GM18870 (cell line): ENCODE measurements around the gene CHMP6.
"Not testable (repeated sequence)": the region's sequence is repeated elsewhere in the genome, so short reads cannot be mapped to it uniquely, and the experiment has no call there.

ENCODE experiments used
- ATAC-seq: cut with Tn5 transposase; IDR thresholded peaks from one replicate; pipeline ENCODE4 v1.9.1; 2021; ENCODE audit warnings: moderate library complexity; ENCODE audit not compliant: unreplicated experiment

CHMP6 gene

DNA sequence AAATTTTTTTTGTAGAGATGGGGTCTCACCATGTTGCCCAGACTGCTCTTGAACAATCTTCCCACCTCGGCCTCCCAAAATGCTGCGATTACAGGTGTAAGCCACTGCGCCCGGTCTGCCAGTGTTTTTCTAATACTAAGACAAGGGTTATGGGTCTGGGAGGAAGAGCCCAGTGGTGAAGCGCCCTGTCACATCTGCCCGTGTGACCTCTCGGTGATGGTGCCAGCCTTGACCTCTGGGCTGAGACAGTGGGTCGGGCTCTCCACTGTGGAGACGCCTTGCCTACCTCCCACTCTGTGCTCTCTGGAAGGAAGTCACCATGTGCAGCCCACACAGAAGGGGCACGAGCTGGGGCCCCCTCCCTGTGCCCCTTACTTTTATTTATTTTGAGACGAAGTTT, 38.2 kb downstream of the CHMP6 start:
- no peak for ATAC-seq

DNA sequence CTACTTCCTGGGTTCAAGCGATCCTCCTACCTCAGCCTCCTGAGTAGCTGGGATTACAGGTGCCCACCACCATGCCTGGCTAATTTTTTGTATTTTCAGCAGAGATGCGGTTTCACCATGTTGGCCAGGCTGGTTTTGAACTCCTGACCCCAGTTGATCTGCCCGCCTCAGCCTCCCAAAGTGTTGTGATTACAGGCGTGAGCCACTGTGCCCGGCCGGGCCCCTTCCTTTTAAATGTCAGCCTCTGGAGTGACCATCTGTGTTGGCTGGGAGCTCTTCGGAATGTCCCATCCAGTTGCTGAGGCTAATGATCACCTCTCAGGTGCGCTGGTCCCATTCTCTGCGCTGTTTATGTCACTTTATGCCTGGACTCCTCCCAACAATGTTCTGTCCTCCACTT, 38.7 kb downstream of the CHMP6 start:
- not testable (repeated sequence) for ATAC-seq

DNA sequence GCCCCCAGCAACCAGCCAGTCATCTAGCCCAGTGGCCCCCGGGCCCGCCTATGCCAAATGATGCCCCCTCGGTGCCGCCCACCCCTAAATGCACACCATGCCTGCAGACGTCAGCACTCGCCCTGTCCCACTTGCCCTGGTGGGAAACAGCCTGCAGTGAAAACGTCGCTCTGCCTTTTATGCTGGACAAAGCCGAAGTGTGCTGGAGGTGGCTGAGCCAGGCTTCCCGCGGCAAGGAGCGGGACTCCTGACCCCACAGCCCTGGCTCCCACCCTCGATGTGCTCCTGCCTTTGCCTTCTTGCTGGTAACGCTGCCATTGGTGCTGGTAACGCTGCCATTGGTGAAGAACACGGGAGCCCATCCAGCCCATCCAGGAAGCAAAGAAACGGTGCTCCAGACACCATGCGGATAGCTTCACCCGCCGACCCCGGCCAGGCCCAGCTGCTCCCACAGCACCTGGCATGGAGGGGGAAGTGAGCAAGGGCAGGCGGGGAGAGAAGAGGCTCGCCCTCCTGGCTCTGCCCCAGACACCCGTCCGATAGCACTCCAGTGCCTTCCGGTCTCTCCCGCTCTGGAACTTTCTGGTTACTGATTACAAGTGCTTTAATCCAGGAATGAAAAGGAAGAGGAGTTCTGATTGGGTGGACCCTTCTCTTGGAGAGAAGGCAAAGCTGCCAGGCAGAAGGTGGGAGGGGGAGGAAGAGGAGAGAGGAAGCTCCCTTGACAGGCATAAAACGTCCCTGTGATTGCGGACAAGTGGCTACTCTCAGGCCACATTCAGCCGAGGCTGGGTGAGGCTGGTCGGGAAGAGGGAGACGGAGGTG, 39.3 kb downstream of the CHMP6 start:
- no peak for ATAC-seq

DNA sequence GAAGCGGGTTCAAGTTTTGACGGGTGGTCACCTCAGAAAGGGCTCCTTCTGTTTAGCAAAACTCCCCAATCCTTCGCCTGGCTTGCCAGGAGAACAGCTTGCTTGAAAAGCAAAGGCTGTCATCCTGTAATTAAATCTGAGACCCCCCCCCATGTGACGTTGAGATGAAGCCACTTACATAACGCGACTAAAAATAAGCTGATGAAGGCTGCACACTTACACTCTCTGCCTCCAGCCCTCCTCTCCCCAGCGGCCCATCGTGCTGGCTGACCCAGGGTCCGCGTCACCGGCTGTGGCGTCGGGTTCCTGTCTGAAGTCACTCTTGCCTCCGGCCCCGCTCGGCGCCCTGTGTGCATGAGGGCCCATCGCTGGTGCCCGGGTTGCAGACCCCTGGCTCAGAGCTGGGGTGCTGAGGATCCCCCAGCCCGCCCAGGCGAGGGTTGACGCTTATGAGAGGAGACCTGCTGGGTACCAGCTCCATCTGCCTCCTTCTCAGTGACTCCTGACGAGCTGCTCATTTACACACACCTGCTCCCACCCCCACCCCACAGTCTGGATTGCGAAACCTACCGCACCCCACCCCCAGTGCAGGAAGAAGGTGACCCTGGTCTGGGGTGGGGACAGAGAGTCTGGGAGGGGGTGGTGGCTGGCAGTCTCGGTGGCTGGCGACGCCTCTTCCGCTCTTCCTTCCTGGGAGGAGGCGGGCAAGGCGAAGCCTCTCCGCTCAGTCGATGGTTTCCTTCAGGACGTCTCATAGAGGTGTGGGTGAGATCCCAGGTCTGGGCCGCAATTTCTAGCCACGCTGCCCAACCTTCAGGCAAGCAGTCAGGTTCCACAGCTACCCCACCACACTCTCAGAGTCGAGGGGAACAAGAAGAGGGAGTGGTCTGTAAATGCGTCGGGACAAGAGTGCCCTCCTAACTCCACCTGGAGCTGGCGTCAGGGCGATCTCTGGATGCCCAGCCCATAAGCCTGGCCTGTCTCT, 40.2 kb downstream of the CHMP6 start:
- ATAC-seq: no peak

DNA sequence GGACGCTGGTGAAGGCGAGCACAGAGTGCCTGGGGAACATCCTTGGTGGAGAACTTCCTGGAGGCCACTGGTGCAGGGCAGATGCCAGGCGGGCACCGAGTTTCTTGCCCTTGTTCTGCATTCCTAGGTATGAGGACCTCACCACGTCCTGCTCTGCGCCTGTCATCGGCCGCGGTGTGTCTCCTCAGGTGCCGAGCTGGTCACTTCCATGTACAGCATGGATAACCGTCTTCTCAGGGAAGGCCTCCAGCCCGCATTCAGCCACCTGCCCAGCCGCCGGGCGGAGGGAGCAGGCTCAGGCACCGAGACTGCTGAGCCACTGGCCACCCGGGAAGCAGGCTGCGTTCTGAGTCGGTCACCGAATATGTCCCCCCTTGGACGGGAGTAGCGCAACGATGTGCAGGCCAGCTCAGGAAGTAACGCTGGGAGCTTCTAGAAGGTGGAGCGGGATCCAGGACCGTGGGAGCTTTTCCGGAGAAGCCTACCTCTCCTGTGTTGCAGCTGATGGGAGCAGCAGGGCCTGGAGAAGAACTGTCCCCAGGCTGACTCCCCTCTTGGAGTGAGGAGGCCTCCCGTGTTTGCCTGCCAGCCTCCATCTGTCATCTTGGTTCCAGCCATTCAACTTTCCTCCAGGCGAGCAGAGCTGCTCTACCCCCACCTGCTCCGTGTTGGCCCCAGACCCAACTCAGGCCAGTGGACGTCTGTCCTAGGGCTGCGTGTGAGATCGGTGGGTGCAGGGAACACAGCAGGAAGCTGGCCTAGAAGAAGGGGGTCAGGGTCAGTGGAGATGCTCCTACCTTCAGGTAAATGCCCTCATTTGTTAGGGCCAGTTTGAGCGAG, 41.2 kb downstream of the CHMP6 start:
- ATAC-seq: no peak

DNA sequence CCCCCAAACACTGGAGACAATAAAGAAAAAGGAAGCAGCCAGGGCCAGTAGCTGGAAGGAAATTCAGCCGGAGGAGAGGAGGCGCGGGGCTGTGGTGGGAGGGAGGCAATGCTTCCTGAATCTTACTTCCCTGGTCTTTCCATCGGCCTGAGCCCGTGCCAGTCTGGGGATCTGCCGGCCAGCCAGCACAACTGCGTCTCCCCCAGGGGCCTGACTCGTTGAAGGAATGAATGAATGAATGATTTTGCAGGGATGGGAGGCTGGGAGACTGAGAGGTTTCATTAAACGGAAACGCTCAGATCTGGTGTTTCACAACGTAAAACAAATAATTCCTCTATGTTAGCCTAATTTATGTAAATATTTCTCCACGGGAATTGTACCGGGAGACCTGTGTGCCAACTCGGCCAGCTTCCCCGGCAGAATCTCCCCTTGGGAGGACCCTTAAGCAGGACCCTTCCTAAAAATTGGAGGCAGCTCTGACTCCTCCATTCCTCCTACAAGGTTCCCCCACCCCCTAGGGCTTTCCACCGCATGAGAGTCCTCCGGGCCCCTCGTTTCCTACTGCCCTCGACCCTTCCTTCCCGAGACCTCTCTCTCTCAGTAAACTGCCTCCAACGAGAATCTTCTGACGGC, 42.0 kb downstream of the CHMP6 start:
- ATAC-seq: no peak

DNA sequence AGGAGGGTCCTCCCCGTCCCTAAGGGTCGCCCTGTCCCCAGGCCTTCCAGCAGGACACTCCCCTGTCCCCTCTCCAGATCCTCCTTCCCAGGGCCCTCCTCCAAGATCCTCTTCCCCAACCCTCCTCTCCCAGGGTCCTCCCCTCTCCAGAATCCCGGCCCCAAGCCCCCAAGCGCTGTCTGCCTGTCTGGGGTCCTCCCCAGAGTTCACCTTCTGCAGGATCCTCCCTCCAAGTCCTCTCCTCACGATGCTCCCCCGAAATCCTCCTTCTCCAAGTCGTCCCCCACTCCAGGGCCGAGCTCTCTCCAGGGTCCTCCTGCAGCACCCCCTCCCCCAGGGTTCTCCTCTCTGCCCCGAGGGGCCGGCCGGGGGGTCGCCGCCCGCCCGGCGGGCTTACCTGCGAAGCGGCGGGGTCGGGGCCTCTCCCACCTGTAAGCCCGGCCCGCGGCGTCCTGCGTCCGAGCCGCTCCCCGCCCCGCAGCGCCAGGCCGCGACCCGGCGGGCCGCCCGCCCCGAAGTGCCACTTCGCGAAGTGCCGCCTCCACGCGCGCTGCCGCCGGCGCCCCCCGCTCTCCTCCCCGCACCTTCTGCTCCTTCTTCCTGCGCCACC, 42.6 kb downstream of the CHMP6 start:
- no peak for ATAC-seq

DNA sequence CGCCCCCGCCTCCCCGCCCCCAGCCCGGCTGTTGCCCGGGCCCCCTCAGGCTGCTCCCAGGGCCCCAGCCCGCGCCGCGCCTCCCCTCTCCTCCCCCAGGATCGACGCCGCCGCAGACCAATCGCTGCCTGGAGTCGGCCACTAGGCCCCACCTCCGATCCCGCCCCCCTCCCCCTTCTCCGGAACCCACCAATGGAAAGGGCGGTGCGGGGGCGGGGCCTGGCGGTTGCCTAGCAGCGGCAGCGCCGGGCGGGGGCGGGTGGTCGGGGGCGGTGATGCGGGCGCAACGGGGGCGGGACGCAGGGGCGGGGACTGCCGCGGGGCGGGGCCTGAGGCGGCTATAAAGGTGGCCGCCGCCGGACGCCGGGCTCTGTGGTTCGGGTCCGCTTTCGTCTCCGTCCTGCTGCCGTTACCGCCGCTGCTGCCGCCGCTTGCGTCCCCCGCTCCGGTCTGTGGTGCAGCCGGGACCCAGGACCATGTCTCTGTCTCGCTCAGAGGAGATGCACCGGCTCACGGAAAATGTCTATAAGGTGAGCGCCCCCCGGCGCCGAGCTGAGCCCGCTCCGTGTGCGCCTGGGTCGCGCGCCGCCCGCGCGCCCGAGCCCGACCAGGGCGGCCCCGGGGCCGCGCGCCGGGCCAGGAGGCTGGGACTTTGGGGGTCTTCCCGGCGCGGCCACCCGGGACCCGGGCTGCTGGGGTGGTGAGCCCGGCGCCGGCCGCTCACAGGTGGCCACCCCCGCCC, 43.3 kb downstream of the CHMP6 start, which contains the start of gene BAIAP2:
TSS of gene BAIAP2 (plus strand) at position 373 of the 742 bp plus-strand sequence. CDS start at position 477, 104 bp downstream.
- ATAC-seq: peak; percentile 42

DNA sequence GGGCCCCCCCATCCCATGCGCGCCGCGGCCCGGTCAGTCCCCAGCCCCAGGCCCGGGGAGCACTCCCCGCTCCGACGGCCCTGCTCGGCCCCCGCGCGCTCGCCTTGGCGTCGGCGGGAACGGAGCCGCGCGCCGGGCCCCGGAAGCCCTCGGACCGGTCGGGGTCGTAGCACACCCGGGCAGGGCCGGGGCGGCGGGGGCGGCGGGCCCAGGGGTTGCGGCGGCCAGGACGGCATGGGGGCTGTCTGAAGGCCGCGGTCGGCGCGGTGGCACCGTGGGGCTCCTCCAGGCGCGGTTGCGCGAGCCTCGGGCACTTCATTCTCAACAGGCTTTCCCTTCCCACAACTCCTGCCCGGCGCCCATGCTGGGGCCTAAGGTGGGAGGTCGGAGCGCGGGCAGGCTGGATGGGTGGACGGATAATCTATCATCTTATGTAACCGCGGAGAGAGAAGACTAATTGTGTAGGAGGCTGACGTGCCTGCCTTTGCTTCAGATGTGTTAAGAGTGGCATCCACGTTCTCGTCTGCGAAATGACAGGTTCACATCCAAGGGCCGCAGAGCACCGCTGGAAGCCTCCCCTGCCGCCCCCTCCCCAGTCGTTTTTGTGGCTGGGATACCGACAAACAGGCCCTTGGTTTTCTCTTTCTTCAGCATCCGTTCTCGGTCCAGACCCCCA, 44.0 kb downstream of the CHMP6 start:
- no peak for ATAC-seq

DNA sequence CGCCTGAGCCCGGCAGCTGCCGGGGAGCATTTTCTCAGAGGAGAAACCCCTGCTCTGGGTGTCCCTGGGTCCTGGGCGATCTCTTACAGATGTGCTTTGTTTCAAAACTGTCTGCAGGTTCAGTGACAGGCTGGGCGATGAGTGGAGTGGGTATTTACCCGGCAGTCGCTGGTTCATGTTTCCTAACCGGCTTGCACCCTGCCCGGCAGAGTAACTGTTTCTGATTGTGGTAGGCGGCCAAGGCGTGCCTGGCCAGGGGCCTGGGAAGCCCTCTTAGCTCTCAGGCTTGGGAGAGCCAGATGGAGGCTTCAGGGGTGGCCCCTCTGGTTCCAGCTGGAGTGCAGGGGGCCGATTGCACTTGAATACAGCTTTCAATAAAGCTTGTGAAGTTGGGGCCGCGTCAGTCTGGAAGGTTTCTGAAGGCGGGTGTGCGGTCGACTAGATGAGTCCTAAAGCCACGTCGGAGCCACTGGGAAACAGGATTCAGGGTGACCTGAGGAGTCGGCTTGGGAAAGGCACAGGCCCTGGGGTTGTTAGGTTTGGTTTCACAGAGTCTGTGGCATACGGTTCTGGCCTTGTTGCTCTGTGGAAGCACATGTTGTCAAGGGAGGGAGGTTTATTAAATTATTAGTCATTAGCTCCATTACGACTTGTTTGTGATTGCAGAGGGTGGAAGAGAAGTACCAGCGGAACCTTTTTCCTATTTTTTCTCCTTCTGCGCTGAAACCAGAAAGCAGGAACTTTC, 44.7 kb downstream of the CHMP6 start:
- ATAC-seq: no peak

DNA sequence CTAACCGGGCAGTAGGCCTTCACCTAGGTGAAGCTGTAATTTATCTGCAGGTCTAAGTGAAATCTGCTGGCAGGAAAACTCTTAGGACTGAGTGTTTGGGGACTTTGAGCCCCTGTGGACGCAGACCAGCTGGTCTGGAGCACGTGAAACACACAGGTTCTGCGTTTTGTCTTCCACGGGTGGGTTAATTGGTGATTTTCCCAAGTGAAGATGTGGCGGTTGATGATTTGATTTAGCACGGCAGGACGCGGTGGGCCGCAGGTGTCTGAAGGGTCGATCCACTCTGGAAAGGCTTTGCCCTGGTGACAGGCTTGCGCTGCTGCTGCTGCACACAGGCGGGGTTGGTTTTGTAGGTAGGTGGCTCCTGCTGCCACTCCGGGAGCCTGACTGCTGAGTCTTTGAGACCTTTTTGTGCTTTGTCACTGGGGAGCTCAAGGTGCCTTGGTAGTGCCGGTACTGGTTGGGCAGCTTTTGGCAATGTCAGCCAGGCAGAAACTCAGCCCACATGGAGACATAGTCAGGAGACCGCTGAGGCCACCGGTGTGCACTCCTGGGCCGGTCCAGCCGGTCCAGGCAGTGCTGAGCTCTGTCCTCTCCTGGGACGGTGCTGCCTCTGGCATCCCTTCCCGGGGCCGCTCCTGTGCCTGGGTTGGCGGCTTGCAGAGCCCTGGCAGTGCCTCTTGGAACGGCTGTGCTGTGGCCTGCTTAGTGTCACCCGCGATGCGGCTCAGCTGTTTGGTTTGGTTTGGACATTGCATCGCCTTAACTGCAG, 45.6 kb downstream of the CHMP6 start:
- no peak for ATAC-seq

DNA sequence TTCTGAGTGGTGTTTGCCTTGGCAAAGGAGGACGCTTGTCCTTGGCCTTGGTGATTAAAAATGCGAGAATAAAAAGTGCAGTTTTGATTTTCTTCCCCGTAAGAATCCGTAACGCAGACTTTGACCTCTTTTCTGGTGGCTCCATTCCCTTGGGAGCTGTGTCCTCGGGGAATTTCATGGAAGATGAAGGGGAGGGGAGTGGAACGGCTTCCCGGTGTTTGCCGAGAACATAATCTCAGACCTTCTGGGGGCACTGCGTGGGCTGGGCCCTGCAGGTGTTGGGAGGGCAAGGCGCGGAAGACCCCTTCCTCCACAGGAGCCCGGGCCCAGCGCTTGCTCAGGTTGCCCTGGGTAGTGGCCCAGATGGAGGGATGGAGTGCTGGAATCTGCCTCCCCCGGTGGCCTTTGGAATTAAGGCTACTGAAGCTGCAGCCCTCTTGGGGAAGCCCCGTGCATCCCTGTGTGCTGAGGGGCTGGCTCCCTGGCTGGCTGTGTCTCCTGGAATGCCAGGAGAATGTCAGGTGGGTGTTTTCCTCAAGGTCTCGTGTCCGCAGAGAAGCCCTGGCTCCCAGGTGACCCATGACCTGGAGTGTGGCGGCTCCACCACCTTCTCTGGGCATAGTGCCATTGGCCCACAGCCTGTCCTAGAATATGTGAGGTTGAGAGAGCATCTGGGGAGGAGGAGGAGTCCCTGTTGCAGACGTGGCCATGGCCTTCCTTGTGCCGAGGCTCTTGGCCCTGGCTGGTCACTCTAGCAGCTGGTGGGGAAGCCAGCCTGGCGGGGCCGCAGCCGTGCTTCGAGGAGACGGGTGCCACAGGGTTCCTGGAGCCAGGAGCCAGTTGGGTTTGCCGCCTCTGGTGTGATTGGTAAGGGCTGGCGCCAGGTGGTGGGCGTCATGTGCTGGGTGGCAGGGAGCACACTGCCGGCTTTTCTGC, 46.4 kb downstream of the CHMP6 start:
- ATAC-seq: no peak

DNA sequence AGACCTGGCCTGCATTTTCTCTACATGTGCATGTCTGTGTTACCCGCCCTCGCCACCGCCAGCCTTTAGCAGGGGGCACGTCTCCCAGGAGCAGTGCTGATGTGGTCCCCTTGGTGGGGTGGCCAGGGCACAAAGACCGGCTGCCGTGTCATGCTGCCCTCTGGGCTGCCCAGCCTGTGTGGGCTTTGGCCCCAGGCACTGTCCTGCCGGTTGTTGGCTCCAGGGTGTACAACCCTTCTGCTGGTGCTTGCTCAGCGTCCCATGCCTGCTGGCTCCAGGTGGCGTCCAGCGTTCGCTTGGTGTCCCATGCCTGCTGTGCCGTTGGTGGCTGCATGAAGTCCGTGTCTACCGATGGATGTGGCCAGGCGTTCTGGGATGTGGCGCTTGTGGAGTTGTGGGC, 47.5 kb downstream of the CHMP6 start:
- ATAC-seq: no peak

DNA sequence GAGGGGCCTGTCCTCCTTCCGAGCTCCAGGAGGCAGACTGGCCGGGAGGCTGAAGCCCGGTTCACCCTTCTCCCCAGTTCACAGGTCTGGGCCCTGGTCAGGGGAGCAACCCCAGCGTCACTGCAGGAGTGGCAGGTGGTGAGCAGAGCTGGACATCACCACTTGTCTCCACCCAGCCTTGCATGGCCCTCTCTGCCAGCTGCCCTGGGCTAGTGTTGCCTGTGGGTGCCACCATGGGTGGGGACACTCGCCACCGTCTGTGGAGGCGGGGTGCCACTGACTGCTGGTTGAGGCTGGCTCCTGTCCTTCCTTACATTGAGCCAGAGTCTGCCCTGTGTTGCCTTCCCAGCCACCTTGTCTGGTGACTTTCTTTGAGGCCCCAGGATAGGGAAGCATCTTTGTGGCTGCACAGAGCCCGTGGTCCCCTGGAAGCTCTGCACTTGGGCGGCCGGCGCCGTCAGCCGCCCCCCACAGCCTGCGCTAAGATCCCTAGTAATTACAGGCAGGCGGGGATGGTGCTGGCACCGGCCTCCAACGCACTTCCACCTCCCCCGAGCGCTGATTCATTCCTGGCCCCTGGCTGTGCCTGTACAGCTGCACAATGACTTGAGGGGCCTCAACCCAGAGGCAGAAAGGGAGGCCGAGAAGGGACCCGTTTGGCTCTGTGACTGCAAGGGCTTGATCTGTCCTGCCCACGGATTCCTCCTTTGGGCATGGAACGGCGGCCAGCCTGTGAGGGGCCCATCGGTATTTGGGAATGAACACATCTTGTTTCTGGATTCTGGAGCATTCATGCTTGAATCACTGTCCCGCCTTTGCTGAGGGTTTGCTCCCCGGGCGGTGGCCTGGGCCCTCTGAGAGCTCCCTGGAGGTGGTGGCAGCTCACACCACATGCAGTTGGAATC, 48.5 kb downstream of the CHMP6 start:
- no peak for ATAC-seq

DNA sequence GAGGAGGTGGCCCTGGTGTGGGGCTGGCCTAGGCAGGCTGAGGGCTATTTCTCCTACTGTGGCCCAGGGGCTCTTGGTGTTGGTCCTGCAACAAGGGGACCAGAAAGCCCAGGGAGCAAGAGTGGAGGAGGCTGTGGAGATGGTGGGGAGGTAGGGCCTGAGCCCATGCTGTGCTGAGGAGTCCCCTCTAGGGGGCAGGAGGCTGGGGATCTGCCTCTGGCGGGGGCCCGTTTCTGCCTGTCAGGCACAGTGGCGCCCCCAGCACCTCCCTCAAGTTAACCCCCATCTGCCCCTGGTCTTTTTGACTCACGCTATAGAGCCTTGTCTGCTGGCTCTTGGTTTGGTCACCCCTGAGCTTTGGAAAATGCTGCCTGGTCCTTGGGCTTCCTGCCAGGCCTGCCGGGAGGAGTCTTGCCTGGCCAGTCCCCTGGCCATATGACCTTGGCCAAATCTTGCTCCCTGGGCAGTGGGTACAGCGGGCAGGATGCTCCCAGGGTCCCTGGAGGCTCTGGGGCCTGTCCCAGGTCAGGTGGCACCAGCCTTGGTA, 49.2 kb downstream of the CHMP6 start:
- no peak for ATAC-seq
